Measurements from ENCODE around the gene RNF220. TPM values are rescaled to one million over a fixed set of nuclear protein-coding genes. Genes with fewer than 3 reads are reported as not detected.

Gene RNF220
- total and polyA plus RNA-seq, 2 of the 13 experiments (the other 11 are each of a cell fraction or from before 2014, with no cell fraction given) = 48.2 to 72.1 TPM

- TF ChIP-seq ZNF142 (CRISPR knock-in tag; IDR thresholded peaks at IDR 0.05) = no peak
Measured at GRCh38 chr1:44416408-44416807, 11.4 kb downstream of the RNF220 start (continued).

DNA sequence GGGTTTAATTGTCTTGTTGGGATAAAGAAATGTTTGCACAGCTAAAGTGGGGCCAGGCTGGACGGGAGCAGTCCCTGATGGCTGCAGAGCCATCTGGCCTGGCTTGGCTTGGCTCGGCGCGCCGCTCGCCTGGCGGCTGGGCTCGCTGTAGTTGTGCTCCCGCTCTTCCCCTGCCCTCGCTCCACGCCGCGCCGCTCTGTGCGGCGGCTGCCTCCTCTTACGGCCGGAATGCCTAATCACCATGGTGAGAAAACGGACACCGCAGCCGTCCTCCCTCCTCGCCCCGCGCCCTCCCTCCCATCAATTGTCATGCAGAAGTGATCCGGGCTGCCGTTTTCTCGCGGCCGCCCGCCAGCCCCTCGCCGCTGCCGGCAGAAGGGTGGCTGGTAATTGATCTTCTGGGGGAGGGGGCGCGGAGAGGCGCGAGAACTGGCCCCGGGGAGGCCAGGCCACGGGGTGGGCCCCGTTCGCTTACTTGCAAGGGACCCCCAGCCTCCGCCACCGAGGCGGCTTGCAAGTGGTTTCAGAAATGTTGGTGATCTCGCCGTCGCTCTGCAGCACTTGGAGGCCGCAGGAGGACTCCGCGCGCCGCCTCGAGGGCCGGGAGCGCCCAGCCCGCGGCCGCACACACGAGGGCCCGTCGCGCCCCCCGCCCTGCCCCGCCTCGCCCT lies 12.4 kb downstream of the RNF220 start:
- DNase-seq (ENCODE audit: low spot score) (no peak), FAIRE-seq (no peak), ATAC-seq (peak; percentile 91)
- 70% methylated on average over 42 of the region's 65 CpGs for WGBS (ENCODE audit: low lambda C conversion rate)
- Histone ChIP-seq H3K9ac (ENCODE audit: insufficient read depth, low read depth, low read length) (no peak overlapping the region), H4K20me1 (ENCODE audit: insufficient read depth, low read length) (peaks cover 5% of the 10 kb centered on the region; the same call in 1 of the 2 replicates), H3K36me3 (replicated peaks in 1 of 2; ENCODE audit: control insufficient read depth in 1 of 2, insufficient read depth in 2 of 2, low read length in 2 of 2) (peaks cover 5 to 17% of the 10 kb centered on the region in 2 experiments; a peak in 4 of 5 replicates), H3K79me2 (ENCODE audit: insufficient read depth, low read length) (no peaks in the 10 kb centered on the region), H3K9me3 (ENCODE audit: low read length) (no peaks in the 10 kb centered on the region), H3K27ac (ENCODE audit: extremely low read length, insufficient read depth, low read length) (no peak overlapping the region), H3K4me3 (replicated peaks in 1 of 3; ENCODE audit: insufficient read depth in 1 of 3, low read depth in 2 of 3, low read length in 3 of 3) (peak overlapping the region in 1 of 3 experiments; percentile 26; a peak in 1 of 6 replicates), H3K27me3 (ENCODE audit: control insufficient read depth in 1 of 2, insufficient read depth in 2 of 2, low read length in 2 of 2) (peaks cover 0 to 16% of the 10 kb centered on the region in 2 experiments; a peak in 2 of 5 replicates), H2AFZ (ENCODE audit: low read length) (no peak overlapping the region), H3K4me2 (ENCODE audit: low read depth, low read length) (peak overlapping the region; percentile 44), H3K4me1 (ENCODE audit: insufficient read depth, low read length) (peaks cover 20% of the 10 kb centered on the region)
- intact Hi-C loops (cut with micrococcal nuclease; ENCODE audit: unreplicated experiment) = no loop called here
- BruUV-seq (replicated peaks) = no TSS peak
- in situ Hi-C loops (cut with HindIII; ENCODE audit: extremely low pct_ligation_motif_present, low pct_unique_long_range_greater_than_20kb) = no loop called here
- POLR2A ChIA-PET = no interaction called here
- CTCF ChIA-PET (ENCODE audit: low intra/inter-chr PET ratio, low total read pairs) = no interaction called here
- TF ChIP-seq ZNF709 (CRISPR knock-in tag; IDR thresholded peaks at IDR 0.05) (no peak), ZNF263 (CRISPR knock-in tag; IDR thresholded peaks at IDR 0.05) (peak; percentile 90), ZNF350 (CRISPR knock-in tag; IDR thresholded peaks at IDR 0.05; ENCODE audit: borderline replicate concordance, low read depth) (no peak), HNRNPLL (IDR thresholded peaks at IDR 0.05; ENCODE audit: low read depth, low read length, poor library complexity, severe bottlenecking) (peak; percentile 54), CAMTA2 (CRISPR knock-in tag; IDR thresholded peaks at IDR 0.05; ENCODE audit: borderline replicate concordance) (no peak), NFE2 (CRISPR knock-in tag; IDR thresholded peaks at IDR 0.05) (no peak), RXRA (CRISPR knock-in tag; IDR thresholded peaks at IDR 0.05) (no peak), TBL1XR1 (IDR thresholded peaks at IDR 0.05; ENCODE audit: borderline replicate concordance, low read length, partially characterized antibody) (no peak), ISX (CRISPR knock-in tag; conservative IDR thresholded peaks at IDR 0.05) (no peak), AGO1 (IDR thresholded peaks at IDR 0.05; ENCODE audit: low read depth, low read length, poor library complexity, severe bottlenecking) (peak; percentile 13)
- TF ChIP-seq, protein P1, sequence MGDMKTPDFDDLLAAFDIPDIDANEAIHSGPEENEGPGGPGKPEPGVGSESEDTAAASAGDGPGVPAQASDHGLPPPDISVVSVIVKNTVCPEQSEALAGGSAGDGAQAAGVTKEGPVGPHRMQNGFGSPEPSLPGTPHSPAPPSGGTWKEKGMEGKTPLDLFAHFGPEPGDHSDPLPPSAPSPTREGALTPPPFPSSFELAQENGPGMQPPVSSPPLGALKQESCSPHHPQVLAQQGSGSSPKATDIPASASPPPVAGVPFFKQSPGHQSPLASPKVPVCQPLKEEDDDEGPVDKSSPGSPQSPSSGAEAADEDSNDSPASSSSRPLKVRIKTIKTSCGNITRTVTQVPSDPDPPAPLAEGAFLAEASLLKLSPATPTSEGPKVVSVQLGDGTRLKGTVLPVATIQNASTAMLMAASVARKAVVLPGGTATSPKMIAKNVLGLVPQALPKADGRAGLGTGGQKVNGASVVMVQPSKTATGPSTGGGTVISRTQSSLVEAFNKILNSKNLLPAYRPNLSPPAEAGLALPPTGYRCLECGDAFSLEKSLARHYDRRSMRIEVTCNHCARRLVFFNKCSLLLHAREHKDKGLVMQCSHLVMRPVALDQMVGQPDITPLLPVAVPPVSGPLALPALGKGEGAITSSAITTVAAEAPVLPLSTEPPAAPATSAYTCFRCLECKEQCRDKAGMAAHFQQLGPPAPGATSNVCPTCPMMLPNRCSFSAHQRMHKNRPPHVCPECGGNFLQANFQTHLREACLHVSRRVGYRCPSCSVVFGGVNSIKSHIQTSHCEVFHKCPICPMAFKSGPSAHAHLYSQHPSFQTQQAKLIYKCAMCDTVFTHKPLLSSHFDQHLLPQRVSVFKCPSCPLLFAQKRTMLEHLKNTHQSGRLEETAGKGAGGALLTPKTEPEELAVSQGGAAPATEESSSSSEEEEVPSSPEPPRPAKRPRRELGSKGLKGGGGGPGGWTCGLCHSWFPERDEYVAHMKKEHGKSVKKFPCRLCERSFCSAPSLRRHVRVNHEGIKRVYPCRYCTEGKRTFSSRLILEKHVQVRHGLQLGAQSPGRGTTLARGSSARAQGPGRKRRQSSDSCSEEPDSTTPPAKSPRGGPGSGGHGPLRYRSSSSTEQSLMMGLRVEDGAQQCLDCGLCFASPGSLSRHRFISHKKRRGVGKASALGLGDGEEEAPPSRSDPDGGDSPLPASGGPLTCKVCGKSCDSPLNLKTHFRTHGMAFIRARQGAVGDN (CRISPR knock-in tag; IDR thresholded peaks at IDR 0.05) = peak; percentile 53
